ENCODE data around the gene FER1L5. TPM values are rescaled to one million over a fixed set of nuclear protein-coding genes. Genes with fewer than 3 reads are reported as not detected.
A peak's percentile ranks its signal among the peaks of the same experiment; 100 is the strongest.

The FER1L5 gene
- total RNA-seq, 1 donor from 2014 or later, result 0.75 TPM

DNA sequence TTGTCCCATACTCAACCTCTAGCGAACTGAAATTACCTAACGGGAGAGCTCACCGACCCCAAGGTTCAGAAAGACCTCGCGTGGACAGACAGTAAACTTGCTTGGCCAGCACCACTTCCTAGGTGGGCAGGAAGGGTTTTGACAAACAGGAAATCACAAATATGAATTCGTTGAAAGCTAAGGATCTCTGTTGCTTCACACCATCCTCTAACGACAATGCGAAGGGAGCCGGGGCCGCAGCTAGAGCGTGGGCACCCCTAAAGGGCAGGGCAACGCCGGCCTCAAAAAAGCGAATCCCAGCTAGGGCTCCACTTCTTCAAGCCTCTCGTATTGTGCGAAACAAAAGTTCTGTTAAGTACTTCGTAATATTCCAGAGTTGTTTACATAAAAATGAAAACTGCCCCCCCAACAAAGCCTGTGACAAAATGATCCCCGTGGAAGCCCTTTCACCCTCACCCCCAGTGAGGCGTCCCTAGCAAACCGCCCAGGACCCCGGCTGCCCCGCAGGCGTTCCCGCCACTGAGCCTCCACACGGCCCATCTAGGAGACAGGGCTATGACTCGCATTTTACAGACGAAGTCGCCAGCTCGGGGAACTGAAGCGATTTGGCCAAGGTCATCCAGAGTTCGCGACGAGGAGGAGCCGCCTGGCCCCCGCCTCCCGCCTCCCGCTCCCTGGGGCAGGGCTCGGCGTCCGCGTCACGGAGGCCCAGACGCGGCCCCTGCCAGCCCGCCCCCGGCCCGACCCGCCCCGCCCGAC is 5.0 kb upstream of the FER1L5 start:
- H3K27me3 Mint-ChIP-seq, result no peaks in the 10 kb centered on the region
- peak; percentile 83 for DNase-seq (ENCODE audit: extremely low spot score, unreplicated experiment)
- TF ChIP-seq, protein P1, sequence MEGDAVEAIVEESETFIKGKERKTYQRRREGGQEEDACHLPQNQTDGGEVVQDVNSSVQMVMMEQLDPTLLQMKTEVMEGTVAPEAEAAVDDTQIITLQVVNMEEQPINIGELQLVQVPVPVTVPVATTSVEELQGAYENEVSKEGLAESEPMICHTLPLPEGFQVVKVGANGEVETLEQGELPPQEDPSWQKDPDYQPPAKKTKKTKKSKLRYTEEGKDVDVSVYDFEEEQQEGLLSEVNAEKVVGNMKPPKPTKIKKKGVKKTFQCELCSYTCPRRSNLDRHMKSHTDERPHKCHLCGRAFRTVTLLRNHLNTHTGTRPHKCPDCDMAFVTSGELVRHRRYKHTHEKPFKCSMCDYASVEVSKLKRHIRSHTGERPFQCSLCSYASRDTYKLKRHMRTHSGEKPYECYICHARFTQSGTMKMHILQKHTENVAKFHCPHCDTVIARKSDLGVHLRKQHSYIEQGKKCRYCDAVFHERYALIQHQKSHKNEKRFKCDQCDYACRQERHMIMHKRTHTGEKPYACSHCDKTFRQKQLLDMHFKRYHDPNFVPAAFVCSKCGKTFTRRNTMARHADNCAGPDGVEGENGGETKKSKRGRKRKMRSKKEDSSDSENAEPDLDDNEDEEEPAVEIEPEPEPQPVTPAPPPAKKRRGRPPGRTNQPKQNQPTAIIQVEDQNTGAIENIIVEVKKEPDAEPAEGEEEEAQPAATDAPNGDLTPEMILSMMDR (conservative IDR thresholded peaks at IDR 0.05), result no peak
- H3K4me1 Mint-ChIP-seq (ENCODE audit: unreplicated experiment), result peaks cover 28% of the 10 kb centered on the region
- H3K9me3 Mint-ChIP-seq, result no peaks in the 10 kb centered on the region
- peaks cover 7% of the 10 kb centered on the region for H3K36me3 Mint-ChIP-seq
- H3K4me3 Mint-ChIP-seq, result peak overlapping the region; percentile 95
- H3K27ac Mint-ChIP-seq, result peak overlapping the region; percentile 90

DNA sequence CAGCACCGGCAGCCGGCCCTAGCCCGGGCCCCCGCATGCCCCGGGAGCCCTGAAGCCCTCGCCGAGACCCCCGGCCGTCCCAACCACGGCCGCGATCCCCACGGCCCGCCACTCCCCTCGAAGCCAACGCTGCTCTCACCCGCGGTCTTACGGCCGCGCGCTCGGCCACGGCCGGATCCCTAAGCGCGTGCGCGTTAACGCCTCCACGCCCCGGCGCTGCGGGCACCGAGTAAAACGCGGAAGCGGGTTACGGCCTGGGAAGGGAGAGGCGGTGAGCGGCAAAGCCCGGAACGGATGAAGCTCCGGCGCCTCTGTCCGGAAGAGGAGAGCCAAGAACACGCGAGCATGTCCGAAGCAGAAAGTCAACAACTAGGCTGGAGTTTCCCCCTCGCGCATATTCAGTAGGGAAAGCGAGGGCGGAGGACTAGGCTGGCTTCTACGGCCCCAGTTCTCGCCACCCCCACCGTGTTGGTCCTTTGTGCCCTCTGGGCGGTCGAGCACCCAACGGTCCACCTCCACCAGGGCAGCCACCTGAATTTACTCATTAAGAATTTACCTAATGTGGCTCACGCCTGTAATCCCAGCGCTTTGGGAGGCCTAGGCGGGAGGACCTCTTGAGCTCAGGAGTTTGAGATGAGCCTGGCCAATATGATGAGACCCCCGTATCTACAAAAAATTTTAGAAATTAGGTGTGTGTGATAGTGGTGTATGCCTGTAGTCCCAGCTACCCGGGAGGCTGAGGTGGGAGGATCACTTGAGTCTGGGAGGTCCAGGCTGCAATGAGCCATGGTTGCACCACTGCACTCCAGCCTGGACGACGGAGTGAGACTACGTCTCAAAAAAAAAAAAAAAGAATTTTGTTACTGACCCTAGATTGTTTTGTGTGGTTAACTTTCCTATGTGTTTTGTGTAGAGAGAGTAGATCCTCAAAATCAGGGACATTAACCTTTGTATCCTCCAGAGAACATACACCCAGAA is 4.1 kb upstream of the FER1L5 start, which contains the start of gene KANSL3:
Gene KANSL3 (minus strand): TSS at position 169 of the 978 bp plus-strand sequence. CDS start 1,177 bp downstream, outside the sequence.
- peak within 1 kb of the TSS; percentile 90 for H3K27ac Mint-ChIP-seq
- no peaks in the 10 kb centered on the region for H3K27me3 Mint-ChIP-seq
- H3K4me1 Mint-ChIP-seq (ENCODE audit: unreplicated experiment), result peaks cover 33% of the 10 kb centered on the region
- H3K9me3 Mint-ChIP-seq, result no peaks in the 10 kb centered on the region
- TF ChIP-seq, protein P1 (conservative IDR thresholded peaks at IDR 0.05), result no peak
- H3K4me3 Mint-ChIP-seq, result peak within 1 kb of the TSS; percentile 95
- peaks cover 7% of the 10 kb centered on the region for H3K36me3 Mint-ChIP-seq
- peak; percentile 96 for DNase-seq (ENCODE audit: extremely low spot score, unreplicated experiment)

- H3K9me3 Mint-ChIP-seq, result no peaks in the 10 kb centered on the region
- no peak overlapping the region for H3K4me3 Mint-ChIP-seq
- DNase-seq (ENCODE audit: extremely low spot score, unreplicated experiment), result no peak
- H3K4me1 Mint-ChIP-seq (ENCODE audit: unreplicated experiment), result peaks cover 4% of the 10 kb centered on the region
- no peaks in the 10 kb centered on the region for H3K27me3 Mint-ChIP-seq
- no peaks in the 10 kb centered on the region for H3K36me3 Mint-ChIP-seq
- TF ChIP-seq, protein P1 (conservative IDR thresholded peaks at IDR 0.05), result no peak
- H3K27ac Mint-ChIP-seq, result no peak overlapping the region
Measured at GRCh38 chr2:96647681-96648080, 5.1 kb downstream of the FER1L5 start.

DNA sequence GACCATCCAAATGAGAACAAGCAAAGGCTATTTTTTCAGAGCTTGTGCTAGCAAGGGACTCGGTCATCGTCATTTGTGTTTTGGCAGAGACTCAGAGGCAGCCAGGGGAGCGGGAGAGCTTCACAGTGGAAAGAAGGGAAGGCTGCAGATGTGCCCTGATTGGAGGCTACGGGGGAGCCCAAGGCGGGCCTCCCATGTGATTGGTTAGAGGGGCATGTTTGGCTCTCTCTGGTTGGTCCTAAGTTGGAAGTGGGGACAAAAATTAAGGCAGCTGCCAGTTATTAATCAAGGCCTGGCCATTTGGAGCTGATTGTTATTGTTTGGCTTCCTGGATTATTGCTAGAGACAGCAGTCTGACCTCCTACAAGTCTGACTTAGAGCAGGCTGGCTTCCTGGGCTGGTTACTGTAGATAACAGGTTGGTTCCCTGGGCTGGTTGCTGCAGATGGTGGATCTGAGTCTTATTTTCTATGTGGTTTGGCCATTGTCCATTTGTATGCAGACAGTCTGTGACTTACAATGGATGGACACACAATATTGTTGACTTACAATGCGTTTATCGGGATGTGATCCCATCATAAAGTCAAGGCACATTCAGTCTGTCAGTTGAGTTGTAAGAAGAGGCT is 5.9 kb downstream of the FER1L5 start:
- Mint-ChIP-seq H3K4me1 (ENCODE audit: unreplicated experiment) (no peaks in the 10 kb centered on the region), H3K27me3 (no peaks in the 10 kb centered on the region), H3K4me3 (no peak overlapping the region), H3K36me3 (no peaks in the 10 kb centered on the region), H3K27ac (no peak overlapping the region), H3K9me3 (no peaks in the 10 kb centered on the region)
- DNase-seq (ENCODE audit: extremely low spot score, unreplicated experiment), result no peak
- TF ChIP-seq, protein P1 (conservative IDR thresholded peaks at IDR 0.05), result no peak

GRCh38 chr2:96649342-96649741 is 6.8 kb downstream of the FER1L5 start:
- DNase-seq (ENCODE audit: extremely low spot score, unreplicated experiment), result no peak
- no peaks in the 10 kb centered on the region for H3K36me3 Mint-ChIP-seq
- no peak overlapping the region for H3K27ac Mint-ChIP-seq
- H3K4me1 Mint-ChIP-seq (ENCODE audit: unreplicated experiment), result no peaks in the 10 kb centered on the region
- TF ChIP-seq, protein P1 (conservative IDR thresholded peaks at IDR 0.05), result no peak
- H3K27me3 Mint-ChIP-seq, result no peaks in the 10 kb centered on the region
- no peaks in the 10 kb centered on the region for H3K9me3 Mint-ChIP-seq
- H3K4me3 Mint-ChIP-seq, result no peak overlapping the region

All from type B pancreatic cell (in vitro differentiated cells).